Measurements from ENCODE around the gene ELP2. TPM values are rescaled to one million over a fixed set of nuclear protein-coding genes. Genes with fewer than 3 reads are reported as not detected.

The ELP2 gene
- polyA plus RNA-seq, 1 of the 3 experiments (the other 2 are of a cell fraction), result 38.3 TPM

GRCh38 chr18:36186461-36187192, 56.9 kb downstream of the ELP2 start:
- Histone ChIP-seq H3K9ac (peak overlapping the region; percentile 84), H3K36me3 (replicated peaks in 1 of 2; ENCODE audit: control insufficient read depth in 1 of 2, insufficient read depth in 2 of 2, low read length in 1 of 2) (no peaks in the 10 kb centered on the region), H3F3A (replicated peaks; ENCODE audit: insufficient read depth) (no peaks in the 10 kb centered on the region), H3K9me2 (no peaks in the 10 kb centered on the region), H3K9me3 (no peaks in the 10 kb centered on the region), H2AFZ (ENCODE audit: low read depth) (peak overlapping the region; percentile 100), H3K4me2 (peak overlapping the region; percentile 94), H3K79me2 (ENCODE audit: insufficient read depth) (no peaks in the 10 kb centered on the region), H3K4me1 (ENCODE audit: control insufficient read depth in 1 of 2, insufficient read depth in 2 of 2, low read depth in 1 of 2, low read length in 1 of 2) (peaks cover 0 to 7% of the 10 kb centered on the region in 2 experiments; a peak in 1 of 4 replicates), H3K4me3 (ENCODE audit: low read depth in 2 of 2, low read length in 1 of 2) (peak overlapping the region; percentile 76 to 80), H3K27me3 (ENCODE audit: insufficient read depth) (no peaks in the 10 kb centered on the region), H4K20me1 (ENCODE audit: insufficient read depth) (no peaks in the 10 kb centered on the region), H3K27ac (ENCODE audit: low read depth in 2 of 2, low read length in 1 of 2) (no peak overlapping the region)
- DNase-seq, result peak; percentile 62
- POLR2A ChIA-PET, result no interaction called here
- CTCF ChIA-PET, result interaction anchor here (0.6 to 0.7 kb wide), 2 partner anchors 12 to 1223 kb away, joined by 3 to 4 read pairs; no protein-coding TSS in a partner anchor
- TF ChIP-seq FOXJ3 (CRISPR knock-in tag; IDR thresholded peaks at IDR 0.05) (no peak), ZBTB33 (IDR thresholded peaks at IDR 0.05; ENCODE audit: borderline replicate concordance, low read depth) (no peak), GATA2 (CRISPR knock-in tag; IDR thresholded peaks at IDR 0.05) (no peak), MXI1 (IDR thresholded peaks at IDR 0.05; ENCODE audit: low read depth, low read length) (no peak), SMC3 (IDR thresholded peaks at IDR 0.05; ENCODE audit: low read depth, low read length) (no peak), POLR2AphosphoS5 (IDR thresholded peaks at IDR 0.05; ENCODE audit: low read depth, low read length) (no peak), NFIC (IDR thresholded peaks at IDR 0.05; ENCODE audit: borderline replicate concordance) (no peak), REST (IDR thresholded peaks at IDR 0.05; ENCODE audit: low read depth, low read length) (no peak), ELF1 (IDR thresholded peaks at IDR 0.05) (no peak), PBX3 (IDR thresholded peaks at IDR 0.05) (no peak), USF1 (IDR thresholded peaks at IDR 0.05; ENCODE audit: borderline replicate concordance, low read depth) (no peak), RFX5 (IDR thresholded peaks at IDR 0.05; ENCODE audit: low read length) (no peak)
- TF ChIP-seq, protein P1, sequence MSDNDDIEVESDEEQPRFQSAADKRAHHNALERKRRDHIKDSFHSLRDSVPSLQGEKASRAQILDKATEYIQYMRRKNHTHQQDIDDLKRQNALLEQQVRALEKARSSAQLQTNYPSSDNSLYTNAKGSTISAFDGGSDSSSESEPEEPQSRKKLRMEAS (IDR thresholded peaks at IDR 0.05; ENCODE audit: low read depth), result no peak
- WGBS (ENCODE audit: low lambda C conversion rate), result 96% methylated on average over 14 of the region's 47 CpGs
